OCI-LY3 (cell line): ENCODE measurements around the gene MDFI.

ENCODE experiments used
- CTCF ChIP-seq: fragments of 200-600, 300-600 bp; sonication (generic); IDR thresholded peaks from 2 replicates; pipeline ENCODE4 v1.5.1; 2014; ENCODE audit warnings: antibody characterized with exemption, low read length, low read depth
- EZH2phosphoT487 ChIP-seq: fragments of 200-600 bp; shearing (Covaris generic); IDR thresholded peaks from 2 replicates; pipeline ENCODE4 v1.6.1; 2018; ENCODE audit warnings: antibody characterized with exemption, mixed run types, low read depth

- no peak for TF ChIP-seq CTCF
- no peak for TF ChIP-seq EZH2phosphoT487
Measured at GRCh38 chr6:41692080-41692675, 53.9 kb downstream of the MDFI start.
